ENCODE data around the gene RERE.

- TF ChIP-seq, protein P1, sequence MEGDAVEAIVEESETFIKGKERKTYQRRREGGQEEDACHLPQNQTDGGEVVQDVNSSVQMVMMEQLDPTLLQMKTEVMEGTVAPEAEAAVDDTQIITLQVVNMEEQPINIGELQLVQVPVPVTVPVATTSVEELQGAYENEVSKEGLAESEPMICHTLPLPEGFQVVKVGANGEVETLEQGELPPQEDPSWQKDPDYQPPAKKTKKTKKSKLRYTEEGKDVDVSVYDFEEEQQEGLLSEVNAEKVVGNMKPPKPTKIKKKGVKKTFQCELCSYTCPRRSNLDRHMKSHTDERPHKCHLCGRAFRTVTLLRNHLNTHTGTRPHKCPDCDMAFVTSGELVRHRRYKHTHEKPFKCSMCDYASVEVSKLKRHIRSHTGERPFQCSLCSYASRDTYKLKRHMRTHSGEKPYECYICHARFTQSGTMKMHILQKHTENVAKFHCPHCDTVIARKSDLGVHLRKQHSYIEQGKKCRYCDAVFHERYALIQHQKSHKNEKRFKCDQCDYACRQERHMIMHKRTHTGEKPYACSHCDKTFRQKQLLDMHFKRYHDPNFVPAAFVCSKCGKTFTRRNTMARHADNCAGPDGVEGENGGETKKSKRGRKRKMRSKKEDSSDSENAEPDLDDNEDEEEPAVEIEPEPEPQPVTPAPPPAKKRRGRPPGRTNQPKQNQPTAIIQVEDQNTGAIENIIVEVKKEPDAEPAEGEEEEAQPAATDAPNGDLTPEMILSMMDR (IDR thresholded peaks at IDR 0.05; ENCODE audit: insufficient read depth, low read depth, low read length): no peak
- no peak for TF ChIP-seq EZH2 (IDR thresholded peaks at IDR 0.05; ENCODE audit: insufficient read depth, low read length)
These were observed 456.1 kb downstream of the RERE start for GRCh38 chr1:8361198-8361849.
